LHCN-M2 (cell line): ENCODE data around the gene GXYLT2. TPM values are rescaled to one million over a fixed set of nuclear protein-coding genes. Genes with fewer than 3 reads are reported as not detected.

Experiments used
- DNase-seq: peaks from one replicate; pipeline ENCODE4 v3.0.0-alpha.2; 2012; ENCODE audit warnings: low read depth
- total RNA-seq: library from RNA; depleted of rRNA; stranded (reverse); fragments of >200 nt; gene quantifications from 2 replicates; pipeline ENCODE4 v1.2.3, GENCODE V29; 2014; rRNA removed

Gene GXYLT2
- total RNA-seq, 1 experiment from 2014 or later = 8.3 TPM

GRCh38 chr3:73009750-73010149 lies 121.9 kb downstream of the GXYLT2 start:
- no peak for DNase-seq

DNA sequence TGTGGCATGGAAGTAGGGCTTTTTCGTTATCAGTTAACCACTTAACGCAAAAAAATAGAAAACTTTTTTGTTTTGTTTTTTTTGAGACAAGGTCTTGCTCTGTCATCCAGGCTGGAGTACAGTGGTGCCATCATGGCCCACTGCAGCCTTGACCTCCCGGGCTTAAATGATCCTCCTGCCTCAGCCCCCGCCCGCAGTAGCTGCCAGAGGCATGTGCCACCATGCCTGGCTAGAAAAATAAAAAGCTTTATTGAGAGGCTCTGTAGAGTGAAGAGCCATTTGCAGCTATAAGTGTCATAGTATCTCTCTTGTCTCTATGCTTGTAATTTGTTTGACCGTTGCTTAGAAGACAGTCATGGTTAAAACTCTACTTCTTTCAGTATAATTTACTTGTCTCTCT lies 122.3 kb downstream of the GXYLT2 start:
- no peak for DNase-seq

DNA sequence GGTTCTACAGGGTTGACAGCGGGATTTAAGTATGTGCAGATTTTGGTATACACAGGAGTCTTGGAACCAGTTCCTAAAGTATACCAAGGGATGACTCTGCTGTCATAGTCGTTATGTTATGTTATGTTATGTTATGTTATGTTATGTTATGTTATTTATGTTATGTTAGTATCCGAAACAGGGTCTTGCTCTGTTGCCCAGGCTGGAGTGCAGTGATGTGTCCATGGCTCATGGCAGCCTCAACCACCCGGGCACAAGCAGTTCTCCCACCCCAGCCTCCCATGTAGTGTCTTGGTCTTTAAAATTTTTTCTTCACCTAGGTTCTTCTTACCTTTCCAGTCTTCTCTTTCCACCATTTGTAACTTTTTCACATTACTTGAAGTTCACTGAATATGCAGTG lies 130.5 kb downstream of the GXYLT2 start:
- DNase-seq = no peak

- DNase-seq = no peak
These were observed 131.1 kb downstream of the GXYLT2 start for GRCh38 chr3:73018790-73019441.

- DNase-seq = no peak
These were observed 133.5 kb downstream of the GXYLT2 start for GRCh38 chr3:73021301-73021835.

GRCh38 chr3:73024836-73025235 lies 137.0 kb downstream of the GXYLT2 start:
- DNase-seq = no peak

DNA sequence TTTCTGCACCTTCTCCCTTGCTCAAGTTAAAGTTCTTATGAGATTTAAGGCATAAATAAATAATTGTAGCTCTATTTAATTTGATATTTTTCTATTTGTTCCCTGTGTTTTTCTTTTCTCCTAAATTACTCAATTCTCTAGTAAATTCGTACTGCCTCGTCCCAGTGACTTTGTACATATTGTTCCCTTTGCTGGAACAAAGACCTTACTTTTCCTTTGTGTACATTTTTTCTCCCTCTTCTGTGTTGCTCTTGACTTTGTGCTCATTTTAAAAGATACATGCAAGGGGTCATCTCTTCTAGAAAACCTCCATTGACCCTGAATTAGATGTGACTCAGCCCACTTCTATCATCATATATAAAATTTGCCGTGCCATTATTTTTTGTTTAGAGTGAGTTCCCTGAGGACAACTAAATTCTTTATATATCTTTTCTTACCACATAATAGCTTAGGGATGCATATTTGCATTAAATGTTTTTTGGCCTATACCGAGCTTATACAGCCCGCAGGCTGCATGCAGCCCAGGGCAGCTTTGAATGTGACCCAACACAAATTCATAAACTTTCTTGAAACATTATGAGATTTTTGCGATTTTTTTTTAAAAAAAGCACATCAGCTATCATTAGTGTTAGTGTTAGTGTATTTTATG lies 138.4 kb downstream of the GXYLT2 start:
- DNase-seq = no peak

Other genes with a start within 250 kb of the GXYLT2 start
- gene SHQ1, start 39.6 kb upstream of the GXYLT2 start, total RNA-seq = 20.3 and 21.6 TPM in 2 replicates
- gene PPP4R2, start 108.8 kb downstream of the GXYLT2 start, total RNA-seq = 50.3 and 53.6 TPM in 2 replicates
- gene EBLN2, start 173.6 kb downstream of the GXYLT2 start, total RNA-seq = 2.8 and 3.7 TPM in 2 replicates